GM18508 (cell line): ENCODE results near the gene STK17A.
"Not testable (repeated sequence)": the region's sequence is repeated elsewhere in the genome, so short reads cannot be mapped to it uniquely, and the experiment has no call there.

Experiments used
- ATAC-seq: cut with Tn5 transposase; IDR thresholded peaks from one replicate; pipeline ENCODE4 v1.9.1; 2021; ENCODE audit warnings: moderate number of reproducible peaks; ENCODE audit not compliant: insufficient read depth, unreplicated experiment

The STK17A gene

GRCh38 chr7:43565786-43566185 is 17.1 kb upstream of the STK17A start:
- no peak for ATAC-seq

- no peak for ATAC-seq
These were observed 14.4 kb upstream of the STK17A start for GRCh38 chr7:43568529-43568928.

- ATAC-seq = peak; percentile 73
These were observed 13.5 kb upstream of the STK17A start for GRCh38 chr7:43569424-43569823.

GRCh38 chr7:43570688-43571365 is 12.1 kb upstream of the STK17A start:
- ATAC-seq = peak; percentile 54

- no peak for ATAC-seq
These were observed 10.3 kb upstream of the STK17A start for GRCh38 chr7:43572516-43573049.

- not testable (repeated sequence) for ATAC-seq
These were observed 9.1 kb upstream of the STK17A start for GRCh38 chr7:43573832-43574231.

GRCh38 chr7:43575506-43575905 is 7.4 kb upstream of the STK17A start:
- no peak for ATAC-seq

GRCh38 chr7:43576241-43576640 is 6.7 kb upstream of the STK17A start:
- ATAC-seq = no peak

- no peak for ATAC-seq
These were observed 5.4 kb upstream of the STK17A start for GRCh38 chr7:43577485-43577951.

GRCh38 chr7:43583424-43584194 is 701 bp downstream of the STK17A start:
- peak; percentile 13 for ATAC-seq

GRCh38 chr7:43584195-43584586 is 1.3 kb downstream of the STK17A start:
- ATAC-seq = no peak

GRCh38 chr7:43584733-43585132 is 1.8 kb downstream of the STK17A start:
- ATAC-seq = not testable (repeated sequence)

- ATAC-seq = no peak
These were observed 2.7 kb downstream of the STK17A start for GRCh38 chr7:43585562-43585961.

GRCh38 chr7:43586251-43586900 is 3.5 kb downstream of the STK17A start:
- ATAC-seq = no peak

- ATAC-seq = no peak
These were observed 5.7 kb downstream of the STK17A start for GRCh38 chr7:43588477-43589132.

- ATAC-seq = no peak
These were observed 6.2 kb downstream of the STK17A start for GRCh38 chr7:43589133-43589478.

GRCh38 chr7:43589728-43590127 is 6.8 kb downstream of the STK17A start:
- no peak for ATAC-seq

- peak; percentile 60 for ATAC-seq
These were observed 8.1 kb downstream of the STK17A start for GRCh38 chr7:43590862-43591557.

GRCh38 chr7:43591558-43592180 is 8.8 kb downstream of the STK17A start:
- no peak for ATAC-seq
